Measurements from ENCODE around the gene C2CD4C. TPM values are rescaled to one million over a fixed set of nuclear protein-coding genes. Genes with fewer than 3 reads are reported as not detected.

Gene C2CD4C
- total RNA-seq (0.38 TPM), polyA plus RNA-seq (0.59 TPM)
- long read RNA-seq, donor 1, result 0 reads
- long read RNA-seq, donor 2, result 0 reads
- long read RNA-seq, donor 3, result 0 reads
- long read RNA-seq, donor 4, result 0 reads
- long read RNA-seq, donor 5, result 0 reads
- long read RNA-seq, donor 6, result 0 reads
- long read RNA-seq, donor 7, result 0 reads
- long read RNA-seq, donor 8, result 0 reads
- long read RNA-seq, donor 9, result 0 reads
- long read RNA-seq, donor 10, partial matches to known transcripts, result 0 of 1 reads
- long read RNA-seq, donor 10, other reads (novel, unspliced or antisense), result 0 of 1 reads

GRCh38 chr19:408902-409515 lies at the start of gene C2CD4C:
TSS of gene C2CD4C (minus strand) at chr19:409147. CDS start at chr19:408361, 786 bp downstream.
- under 1% methylated on average over 80 of the region's 80 CpGs for WGBS
- H3K36me3 ChIP-seq (ENCODE audit: control insufficient read depth in 2 of 2, insufficient read depth in 2 of 2, low read length in 1 of 2), result no peaks in the 10 kb centered on the region
- DNase-seq (ENCODE audit: low read depth in 6 of 9, low spot score in 9 of 9), result peak in 1 of 9 donors; percentile 6
- peak within 1 kb of the TSS in 1 of 2 donors; percentile 45 for H3K4me3 ChIP-seq (ENCODE audit: low read length in 2 of 2)
- peaks cover 26 to 54% of the 10 kb centered on the region in 2 donors for H3K27me3 ChIP-seq (ENCODE audit: control insufficient read depth in 2 of 2, insufficient read depth in 1 of 2, low read length in 1 of 2)
- no peak within 1 kb of the TSS for H3K27ac ChIP-seq (ENCODE audit: low read depth in 1 of 2, low read length in 1 of 2)
- H3K9me3 ChIP-seq (ENCODE audit: control insufficient read depth in 2 of 2, insufficient read depth in 1 of 2, low read length in 1 of 2), result peaks cover 0 to 37% of the 10 kb centered on the region in 2 donors
- peaks cover 5% of the 10 kb centered on the region in 2 donors for H3K4me1 ChIP-seq (ENCODE audit: control insufficient read depth in 2 of 2, insufficient read depth in 2 of 2, low read length in 2 of 2)

- Histone ChIP-seq H3K9me3 (ENCODE audit: control insufficient read depth in 2 of 2, insufficient read depth in 1 of 2, low read length in 1 of 2) (peaks cover 10 to 50% of the 10 kb centered on the region in 2 donors), H3K4me3 (ENCODE audit: low read length in 2 of 2) (no peak overlapping the region), H3K36me3 (ENCODE audit: control insufficient read depth in 2 of 2, insufficient read depth in 2 of 2, low read length in 1 of 2) (no peaks in the 10 kb centered on the region), H3K27ac (ENCODE audit: low read depth in 1 of 2, low read length in 1 of 2) (no peak overlapping the region), H3K4me1 (ENCODE audit: control insufficient read depth in 2 of 2, insufficient read depth in 2 of 2, low read length in 2 of 2) (no peaks in the 10 kb centered on the region), H3K27me3 (ENCODE audit: control insufficient read depth in 2 of 2, insufficient read depth in 1 of 2, low read length in 1 of 2) (peaks cover 37 to 39% of the 10 kb centered on the region in 2 donors)
- no peak for DNase-seq (ENCODE audit: low read depth in 6 of 9, low spot score in 9 of 9)
- 97% methylated on average over 89 of the region's 89 CpGs for WGBS
These were observed 49.4 kb upstream of the C2CD4C start for GRCh38 chr19:458091-459042.

- no peak for DNase-seq (ENCODE audit: low read depth in 6 of 9, low spot score in 9 of 9)
- H3K4me3 ChIP-seq (ENCODE audit: low read length in 2 of 2), result no peak overlapping the region
- peaks cover 33 to 34% of the 10 kb centered on the region in 2 donors for H3K27me3 ChIP-seq (ENCODE audit: control insufficient read depth in 2 of 2, insufficient read depth in 1 of 2, low read length in 1 of 2)
- peaks cover 10 to 57% of the 10 kb centered on the region in 2 donors for H3K9me3 ChIP-seq (ENCODE audit: control insufficient read depth in 2 of 2, insufficient read depth in 1 of 2, low read length in 1 of 2)
- H3K27ac ChIP-seq (ENCODE audit: low read depth in 1 of 2, low read length in 1 of 2), result no peak overlapping the region
- H3K4me1 ChIP-seq (ENCODE audit: control insufficient read depth in 2 of 2, insufficient read depth in 2 of 2, low read length in 2 of 2), result no peaks in the 10 kb centered on the region
- WGBS, result 96% methylated on average over 30 of the region's 30 CpGs
- H3K36me3 ChIP-seq (ENCODE audit: control insufficient read depth in 2 of 2, insufficient read depth in 2 of 2, low read length in 1 of 2), result no peaks in the 10 kb centered on the region
These were observed 48.7 kb upstream of the C2CD4C start for GRCh38 chr19:457636-458035.

GRCh38 chr19:456547-457110 lies 47.7 kb upstream of the C2CD4C start:
- WGBS, result 93% methylated on average over 18 of the region's 18 CpGs
- H3K9me3 ChIP-seq (ENCODE audit: control insufficient read depth in 2 of 2, insufficient read depth in 1 of 2, low read length in 1 of 2), result peaks cover 10 to 61% of the 10 kb centered on the region in 2 donors
- H3K4me1 ChIP-seq (ENCODE audit: control insufficient read depth in 2 of 2, insufficient read depth in 2 of 2, low read length in 2 of 2), result no peaks in the 10 kb centered on the region
- DNase-seq (ENCODE audit: low read depth in 6 of 9, low spot score in 9 of 9), result no peak
- no peak overlapping the region for H3K4me3 ChIP-seq (ENCODE audit: low read length in 2 of 2)
- no peak overlapping the region for H3K27ac ChIP-seq (ENCODE audit: low read depth in 1 of 2, low read length in 1 of 2)
- H3K36me3 ChIP-seq (ENCODE audit: control insufficient read depth in 2 of 2, insufficient read depth in 2 of 2, low read length in 1 of 2), result no peaks in the 10 kb centered on the region
- peaks cover 23 to 24% of the 10 kb centered on the region in 2 donors for H3K27me3 ChIP-seq (ENCODE audit: control insufficient read depth in 2 of 2, insufficient read depth in 1 of 2, low read length in 1 of 2)

- peaks cover 12 to 65% of the 10 kb centered on the region in 2 donors for H3K9me3 ChIP-seq (ENCODE audit: control insufficient read depth in 2 of 2, insufficient read depth in 1 of 2, low read length in 1 of 2)
- no peak overlapping the region for H3K4me3 ChIP-seq (ENCODE audit: low read length in 2 of 2)
- H3K36me3 ChIP-seq (ENCODE audit: control insufficient read depth in 2 of 2, insufficient read depth in 2 of 2, low read length in 1 of 2), result no peaks in the 10 kb centered on the region
- H3K4me1 ChIP-seq (ENCODE audit: control insufficient read depth in 2 of 2, insufficient read depth in 2 of 2, low read length in 2 of 2), result no peaks in the 10 kb centered on the region
- DNase-seq (ENCODE audit: low read depth in 6 of 9, low spot score in 9 of 9), result no peak
- H3K27me3 ChIP-seq (ENCODE audit: control insufficient read depth in 2 of 2, insufficient read depth in 1 of 2, low read length in 1 of 2), result peaks cover 17 to 18% of the 10 kb centered on the region in 2 donors
- no peak overlapping the region for H3K27ac ChIP-seq (ENCODE audit: low read depth in 1 of 2, low read length in 1 of 2)
- 91% methylated on average over 31 of the region's 31 CpGs for WGBS
These were observed 47.1 kb upstream of the C2CD4C start for GRCh38 chr19:455851-456546.

- peaks cover 9 to 16% of the 10 kb centered on the region in 2 donors for H3K27me3 ChIP-seq (ENCODE audit: control insufficient read depth in 2 of 2, insufficient read depth in 1 of 2, low read length in 1 of 2)
- H3K4me1 ChIP-seq (ENCODE audit: control insufficient read depth in 2 of 2, insufficient read depth in 2 of 2, low read length in 2 of 2), result no peaks in the 10 kb centered on the region
- no peak overlapping the region for H3K4me3 ChIP-seq (ENCODE audit: low read length in 2 of 2)
- H3K9me3 ChIP-seq (ENCODE audit: control insufficient read depth in 2 of 2, insufficient read depth in 1 of 2, low read length in 1 of 2), result peaks cover 13 to 73% of the 10 kb centered on the region in 2 donors
- no peak for DNase-seq (ENCODE audit: low read depth in 6 of 9, low spot score in 9 of 9)
- H3K36me3 ChIP-seq (ENCODE audit: control insufficient read depth in 2 of 2, insufficient read depth in 2 of 2, low read length in 1 of 2), result no peaks in the 10 kb centered on the region
- H3K27ac ChIP-seq (ENCODE audit: low read depth in 1 of 2, low read length in 1 of 2), result no peak overlapping the region
- WGBS, result 97% methylated on average over 39 of the region's 39 CpGs
These were observed 46.2 kb upstream of the C2CD4C start for GRCh38 chr19:455031-455705.

- 93% methylated on average over 22 of the region's 22 CpGs for WGBS
- Histone ChIP-seq H3K27ac (ENCODE audit: low read depth in 1 of 2, low read length in 1 of 2) (no peak overlapping the region), H3K9me3 (ENCODE audit: control insufficient read depth in 2 of 2, insufficient read depth in 1 of 2, low read length in 1 of 2) (peaks cover 10 to 75% of the 10 kb centered on the region in 2 donors), H3K4me1 (ENCODE audit: control insufficient read depth in 2 of 2, insufficient read depth in 2 of 2, low read length in 2 of 2) (no peaks in the 10 kb centered on the region), H3K27me3 (ENCODE audit: control insufficient read depth in 2 of 2, insufficient read depth in 1 of 2, low read length in 1 of 2) (peaks cover 0 to 2% of the 10 kb centered on the region in 2 donors), H3K4me3 (ENCODE audit: low read length in 2 of 2) (no peak overlapping the region), H3K36me3 (ENCODE audit: control insufficient read depth in 2 of 2, insufficient read depth in 2 of 2, low read length in 1 of 2) (no peaks in the 10 kb centered on the region)
- no peak for DNase-seq (ENCODE audit: low read depth in 6 of 9, low spot score in 9 of 9)
These were observed 44.7 kb upstream of the C2CD4C start for GRCh38 chr19:453606-454005.

GRCh38 chr19:452829-453228 lies 43.9 kb upstream of the C2CD4C start:
- H3K4me1 ChIP-seq (ENCODE audit: control insufficient read depth in 2 of 2, insufficient read depth in 2 of 2, low read length in 2 of 2), result no peaks in the 10 kb centered on the region
- no peaks in the 10 kb centered on the region for H3K36me3 ChIP-seq (ENCODE audit: control insufficient read depth in 2 of 2, insufficient read depth in 2 of 2, low read length in 1 of 2)
- WGBS, result 94% methylated on average over 16 of the region's 16 CpGs
- H3K27me3 ChIP-seq (ENCODE audit: control insufficient read depth in 2 of 2, insufficient read depth in 1 of 2, low read length in 1 of 2), result peaks cover 0 to 6% of the 10 kb centered on the region in 2 donors
- no peak for DNase-seq (ENCODE audit: low read depth in 6 of 9, low spot score in 9 of 9)
- H3K4me3 ChIP-seq (ENCODE audit: low read length in 2 of 2), result no peak overlapping the region
- peaks cover 7 to 67% of the 10 kb centered on the region in 2 donors for H3K9me3 ChIP-seq (ENCODE audit: control insufficient read depth in 2 of 2, insufficient read depth in 1 of 2, low read length in 1 of 2)
- H3K27ac ChIP-seq (ENCODE audit: low read depth in 1 of 2, low read length in 1 of 2), result no peak overlapping the region
